Tibial artery (tissue), 4 donors: ENCODE data around the gene CEP290.
A peak's percentile ranks its signal among the peaks of the same experiment; 100 is the strongest.
"Not testable (repeated sequence)": the region's sequence is repeated elsewhere in the genome, so short reads cannot be mapped to it uniquely, and the experiment has no call there.

Experiments used
- DNase-seq, 2 donors: peaks; one replicate each; pipeline ENCODE4 v3.0.0-alpha.2; 2019
- H3K27ac ChIP-seq, 2 donors: fragments of 200-600 bp; sonication (generic) in 1 of 2; 1 replicate in 1 of 2; 2 replicates in 1 of 2; pipeline ENCODE4 v1.5.1; 2018 to 2019; ENCODE audit warnings: mild to moderate bottlenecking in 1 of 2
- H3K27me3 ChIP-seq, 2 donors: fragments of 200-600 bp; sonication (generic) in 1 of 2; one replicate each; pipeline versions ENCODE4 v1.5.1 to v1.6.0; 2016 to 2019
- H3K36me3 ChIP-seq, 3 donors: fragments of 200-600 bp; sonication (generic) in 2 of 3; one replicate each; pipeline ENCODE4 v1.5.1; 2016 to 2019; ENCODE audit warnings: mild to moderate bottlenecking in 2 of 3
- H3K4me1 ChIP-seq, 4 donors: fragments of 200-600 bp; sonication (generic) in 2 of 4; 1 replicate in 3 of 4; 2 replicates in 1 of 4; pipeline ENCODE4 v1.5.1; 2016 to 2019
- H3K4me3 ChIP-seq, 2 donors: fragments of 200-600 bp; sonication (generic) in 1 of 2; 1 replicate in 1 of 2; 2 replicates in 1 of 2; pipeline ENCODE4 v1.5.1; 2018 to 2019; ENCODE audit warnings: mild to moderate bottlenecking in 2 of 2
- H3K9me3 ChIP-seq, 3 donors: fragments of 200-600 bp; sonication (generic) in 1 of 3; one replicate each; pipeline ENCODE4 v1.5.1; 2016 to 2019
- CTCF ChIP-seq, 2 experiments: fragments of 200-600 bp in 1 of 2; fragments of 450-650 bp in 1 of 2; IDR thresholded peaks; one replicate each; pipeline ENCODE4 v1.5.1; 2017 to 2019; ENCODE audit warnings: antibody characterized with exemption in 2 of 2, mild to moderate bottlenecking in 1 of 2, moderate library complexity in 1 of 2
- intact Hi-C: fragments of 100-400 bp; cut with DNase I; formaldehyde crosslinking; loops from one replicate; pipeline ENCODE4 v1.15.0; 2023; ENCODE audit warnings: low total_unique reads

CEP290 gene

GRCh38 chr12:88044035-88044434, 97.9 kb downstream of the CEP290 start:
- no peak for DNase-seq
- no peak overlapping the region for H3K27ac ChIP-seq
- peaks cover 0 to 6% (median 0%) of the 10 kb centered on the region in 4 donors for H3K4me1 ChIP-seq
- H3K4me3 ChIP-seq: no peak overlapping the region
- H3K9me3 ChIP-seq: no peaks in the 10 kb centered on the region
- intact Hi-C loops: no loop called here
- H3K36me3 ChIP-seq: peaks cover 50 to 56% (median 54%) of the 10 kb centered on the region in 3 donors
- H3K27me3 ChIP-seq: no peaks in the 10 kb centered on the region
- no peak for TF ChIP-seq CTCF (IDR thresholded peaks at IDR 0.05)

- Histone ChIP-seq H3K36me3 (no peaks in the 10 kb centered on the region), H3K4me3 (no peak overlapping the region), H3K9me3 (no peaks in the 10 kb centered on the region), H3K27me3 (no peaks in the 10 kb centered on the region), H3K27ac (no peak overlapping the region), H3K4me1 (peaks cover 0 to 45% (median 8%) of the 10 kb centered on the region in 4 donors)
- TF ChIP-seq CTCF (IDR thresholded peaks at IDR 0.05): no peak
- intact Hi-C loops: no loop called here
- no peak for DNase-seq
These were observed 104.1 kb downstream of the CEP290 start for GRCh38 chr12:88037770-88038169.

GRCh38 chr12:88036353-88036965, 105.4 kb downstream of the CEP290 start:
- Histone ChIP-seq H3K9me3 (no peaks in the 10 kb centered on the region), H3K27me3 (no peaks in the 10 kb centered on the region), H3K36me3 (no peaks in the 10 kb centered on the region), H3K4me3 (peak overlapping the region; percentile 64 to 76), H3K27ac (peak overlapping the region; percentile 72 to 79), H3K4me1 (peaks cover 0 to 45% (median 8%) of the 10 kb centered on the region in 4 donors)
- TF ChIP-seq CTCF (IDR thresholded peaks at IDR 0.05): no peak
- intact Hi-C loops: no loop called here
- no peak for DNase-seq

GRCh38 chr12:88035907-88036289, 106.0 kb downstream of the CEP290 start:
- H3K27ac ChIP-seq: peak overlapping the region; percentile 72 to 79
- intact Hi-C loops: no loop called here

GRCh38 chr12:88035271-88035906, 106.5 kb downstream of the CEP290 start:
- Histone ChIP-seq H3K27me3 (no peaks in the 10 kb centered on the region), H3K27ac (peak overlapping the region; percentile 72 to 79)
- intact Hi-C loops: no loop called here

More at GRCh38 chr12:88035907-88036289, 106.0 kb downstream of the CEP290 start:
- DNase-seq: no peak
- TF ChIP-seq CTCF (IDR thresholded peaks at IDR 0.05): no peak
- Histone ChIP-seq H3K9me3 (no peaks in the 10 kb centered on the region), H3K36me3 (no peaks in the 10 kb centered on the region), H3K27me3 (no peaks in the 10 kb centered on the region), H3K4me3 (peak overlapping the region; percentile 64 to 76), H3K4me1 (peaks cover 0 to 45% (median 8%) of the 10 kb centered on the region in 4 donors)

GRCh38 chr12:88031161-88031560, 110.7 kb downstream of the CEP290 start:
- H3K4me3 ChIP-seq, H3K9me3 ChIP-seq, H3K27ac ChIP-seq, DNase-seq, H3K27me3 ChIP-seq, intact Hi-C loops, H3K36me3 ChIP-seq: not testable (repeated sequence)
- peaks cover 0 to 10% (median 2%) of the 10 kb centered on the region in 4 donors for H3K4me1 ChIP-seq

More at GRCh38 chr12:88035271-88035906, 106.5 kb downstream of the CEP290 start:
- DNase-seq: peak; percentile 92
- H3K4me3 ChIP-seq: peak overlapping the region; percentile 64 to 76
- TF ChIP-seq CTCF (IDR thresholded peaks at IDR 0.05): no peak
- H3K9me3 ChIP-seq: no peaks in the 10 kb centered on the region
- peaks cover 0 to 45% (median 8%) of the 10 kb centered on the region in 4 donors for H3K4me1 ChIP-seq
- no peaks in the 10 kb centered on the region for H3K36me3 ChIP-seq
